Heart left ventricle (tissue), 16 donors: Measurements from ENCODE around the gene CDC42SE1. TPM values are rescaled to one million over a fixed set of nuclear protein-coding genes. Genes with fewer than 3 reads are reported as not detected.

Experiments used
- ATAC-seq, 4 donors: fragments of 200-7000 bp; cut with Tn5 transposase; one replicate each; pipeline ENCODE4 v1.9.1; 2020 to 2022; ENCODE audit warnings: moderate library complexity in 4 of 4, mild to moderate bottlenecking in 3 of 4, moderate number of reproducible peaks in 1 of 4
- DNase-seq, 5 donors: peaks; one replicate each; pipeline ENCODE4 v3.0.0-alpha.2; 2020
- H3K27ac ChIP-seq, 12 donors: fragments of 200-600 bp; sonication (generic) in 4 of 12; one replicate each; pipeline versions ENCODE4 v1.5.0 to v1.8.0; 2016 to 2022; ENCODE audit warnings: mild to moderate bottlenecking in 2 of 12
- H3K27me3 ChIP-seq, 9 donors: fragments of 200-600 bp; sonication (generic) in 2 of 9; one replicate each; pipeline versions ENCODE4 v1.5.1 to v1.8.0; 2016 to 2022; ENCODE audit warnings: mild to moderate bottlenecking in 3 of 9
- H3K36me3 ChIP-seq, 9 donors: fragments of 200-600 bp; sonication (generic) in 2 of 9; one replicate each; pipeline versions ENCODE4 v1.5.0 to v1.8.0; 2018 to 2022; ENCODE audit warnings: mild to moderate bottlenecking in 2 of 9
- H3K4me1 ChIP-seq, 12 donors: fragments of 200-600 bp; sonication (generic) in 4 of 12; one replicate each; pipeline versions ENCODE4 v1.5.0 to v1.8.0; 2016 to 2022; ENCODE audit warnings: mild to moderate bottlenecking in 3 of 12
- H3K4me3 ChIP-seq, 12 donors: fragments of 200-600 bp; sonication (generic) in 4 of 12; one replicate each; pipeline versions ENCODE4 v1.5.0 to v1.8.0; 2017 to 2022; ENCODE audit warnings: mild to moderate bottlenecking in 9 of 12, moderate library complexity in 4 of 12
- H3K9me3 ChIP-seq, 12 donors: fragments of 200-600 bp; sonication (generic) in 4 of 12; one replicate each; pipeline versions ENCODE4 v1.5.0 to v1.8.0; 2016 to 2022; ENCODE audit warnings: mild to moderate bottlenecking in 1 of 12
- CTCF ChIP-seq, 12 donors: fragments of 200-600 bp; sonication (generic) in 4 of 12; IDR thresholded peaks; one replicate each; pipeline versions ENCODE4 v1.5.0 to v1.8.0; 2018 to 2022; ENCODE audit warnings: antibody characterized with exemption in 12 of 12, mild to moderate bottlenecking in 5 of 12
- POLR2A ChIP-seq, 2 donors: fragments of 450-650 bp; IDR thresholded peaks; one replicate each; pipeline ENCODE4 v1.6.1; 2017; ENCODE audit warnings: antibody characterized with exemption in 2 of 2, mild to moderate bottlenecking in 2 of 2, moderate library complexity in 2 of 2
- WGBS, 4 donors: extraction: QIAGEN DNeasy Blood & Tissue Kit in 2 of 4; methylation state at CpG; one replicate each; pipeline versions ENCODE4 v1.1.5 to v1.1.7; 2013 to 2018; 5-methylcytosine and 5-hydroxymethylcytosine counted together
- intact Hi-C, 10 donors: fragments of 100-400 bp; cut with DNase I; formaldehyde crosslinking; loops; one replicate each; pipeline versions ENCODE4 v1.11.1 to v1.14.2; 2022
- polyA plus RNA-seq, 2 donors: library from polyadenylated mRNA; stranded (reverse); fragments of 200-250 nt; gene quantifications; one replicate each; pipeline ENCODE4 v1.2.3, GENCODE V29; 2013
- total RNA-seq, 9 donors: library from RNA; depleted of rRNA in 2 of 9; stranded (reverse); fragments of >200 nt in 2 of 9; fragmentation: NEBNext Ultra II Directional in 3 of 9; extraction: Animal tissue kit (Norgen Biotek cat#: 25700) in 3 of 9; gene quantifications; one replicate each; pipeline versions ENCODE4 v1.1.0 to v1.2.4, GENCODE V29; 2016 to 2023
- donor health status: ischemic (EF 13 %, LVEDD 7.1; RV severe dilation, severe dysfunction).
- donor health status: healthy with polysubstance abuse.
- donor health status: DM: no; HTN: yes; CAD: no.
- donor health status: DM: no; HTN: no; CAD: no.
- donor health status: ischemic (EF 25% LVEDD 6.9; RV normal size, moderate dysfunction).
- donor health status: ischemic (EF 25% LVEDD 5.7; RV mildly dilated, moderate dysfunction).
- donor health status: healthy.
- donor health status: DM: yes; HTN: yes; CAD: no.
- donor health status: ischemic (EF 35%, LVEDD 5.7; RV mildly dilated, moderate dysfunction).
- donor health status: nonischemic (EF 11% LVEDD 7.7; RV severe dilation, severe dysfunction).
- donor health status: DM: yes; HTN: yes; CAD: no.
- donor health status: PGD.
- donor health status: ischemic (EF 29% LVEDD 5.4; RV normal size, mild dysfunction).
- donor health status: nonischemic (EF 23%, LVEDD 6.1; RV moderate dilation, normal function).

Gene CDC42SE1
- total and polyA plus RNA-seq, 11 donors: 20.3 to 65.9 (median 28.2) TPM

DNA sequence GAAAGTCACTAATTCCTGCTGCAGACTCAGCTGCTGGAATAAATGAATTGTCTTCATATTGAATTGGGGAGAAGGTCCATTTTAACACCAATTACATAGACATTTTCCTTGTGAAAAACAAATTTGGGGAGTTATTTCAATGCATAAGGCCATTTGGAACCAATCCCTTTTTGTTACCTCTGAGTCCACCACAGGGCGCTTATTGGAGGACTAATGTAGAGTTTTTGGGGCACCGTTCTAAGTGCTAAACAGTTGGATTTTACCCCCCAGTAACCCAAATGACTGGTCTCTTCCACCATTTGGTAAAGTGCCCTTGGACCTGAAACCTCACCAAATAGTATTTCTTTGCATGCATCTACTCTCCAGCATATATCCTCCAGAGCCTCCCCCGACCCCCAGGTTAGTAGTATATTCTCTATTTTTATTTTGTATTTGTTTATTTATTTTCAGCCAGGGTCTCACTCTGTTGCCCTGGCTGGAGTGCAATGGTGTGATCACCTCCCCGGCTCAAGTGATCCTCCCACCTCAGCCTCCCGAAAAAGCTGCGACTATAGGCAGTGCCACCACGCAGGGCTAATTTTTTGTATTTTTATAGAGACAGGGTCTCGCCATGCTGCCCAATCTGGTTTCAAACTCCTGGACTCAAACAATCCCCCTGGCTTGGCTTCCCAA lies 49.6 kb downstream of the CDC42SE1 start:
- DNase-seq: no peak
- no peaks in the 10 kb centered on the region for H3K27me3 ChIP-seq
- H3K4me3 ChIP-seq: peak overlapping the region in 8 of 12 donors; percentile 70 to 87 (median 78)
- intact Hi-C loops: loop anchor here in 5 of 10 donors (5.0 kb wide), 4 partner anchors 37 to 137 kb away; partner anchors contain the start of genes CDC42SE1 (in 4 of the 5), C1orf56 (in 1 of the 5), GABPB2 (in 1 of the 5) and SEMA6C (in 1 of the 5)
- peak overlapping the region in 11 of 12 donors; percentile 89 to 96 (median 91) for H3K27ac ChIP-seq
- H3K4me1 ChIP-seq: peaks cover 6 to 82% (median 59%) of the 10 kb centered on the region in 12 donors
- WGBS, 4 donors: 94 to 97% (median 96%) methylated on average over 8 of the region's 8 CpGs
- TF ChIP-seq CTCF (IDR thresholded peaks at IDR 0.05): no peak
- H3K36me3 ChIP-seq: peaks cover 0 to 7% (median 0%) of the 10 kb centered on the region in 9 donors
- ATAC-seq: no peak
- H3K9me3 ChIP-seq: no peaks in the 10 kb centered on the region

DNA sequence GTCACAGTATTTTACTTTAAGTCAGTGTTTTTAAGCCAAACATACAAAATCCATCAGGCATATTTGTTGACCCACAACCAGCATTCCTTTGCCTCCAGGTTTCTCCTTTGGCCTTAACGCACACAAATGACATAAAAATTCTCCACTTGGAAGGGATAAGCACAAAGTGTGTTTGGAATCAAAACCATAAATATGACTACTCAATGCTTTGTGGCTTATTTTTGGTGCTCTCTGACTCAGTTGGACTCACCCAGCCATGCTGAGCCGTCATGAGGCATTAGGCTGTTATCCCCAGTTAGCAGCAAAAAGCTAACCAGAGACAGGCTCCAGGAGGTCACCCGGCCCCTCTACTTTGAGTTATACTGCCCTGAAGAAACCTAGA lies 50.2 kb downstream of the CDC42SE1 start:
- intact Hi-C loops: loop anchor here in 5 of 10 donors (5.0 kb wide), 4 partner anchors 38 to 138 kb away; partner anchors contain the start of genes CDC42SE1 (in 4 of the 5), C1orf56 (in 1 of the 5), GABPB2 (in 1 of the 5) and SEMA6C (in 1 of the 5)
- H3K4me1 ChIP-seq: peaks cover 9 to 85% (median 63%) of the 10 kb centered on the region in 12 donors
- H3K9me3 ChIP-seq: no peaks in the 10 kb centered on the region
- peaks cover 0 to 7% (median 0%) of the 10 kb centered on the region in 9 donors for H3K36me3 ChIP-seq
- H3K27me3 ChIP-seq: no peaks in the 10 kb centered on the region
- ATAC-seq: no peak
- WGBS, 4 donors: 34 to 58% (median 46%) methylated on average over 3 of the region's 3 CpGs
- peak overlapping the region; percentile 80 to 96 (median 90) for H3K27ac ChIP-seq
- DNase-seq: no peak
- TF ChIP-seq POLR2A (IDR thresholded peaks at IDR 0.05): no peak
- no peak for TF ChIP-seq CTCF (IDR thresholded peaks at IDR 0.05)
- H3K4me3 ChIP-seq: peak overlapping the region; percentile 35 to 87 (median 75)

- 0 to 2% (median 1%) methylated on average over 54 to 69 of the region's 69 CpGs for WGBS, 4 donors
- intact Hi-C loops: loop anchor here in 5 of 10 donors (5.0 kb wide), 4 partner anchors 39 to 139 kb away; partner anchors contain the start of genes CDC42SE1 (in 4 of the 5), C1orf56 (in 1 of the 5), GABPB2 (in 1 of the 5) and SEMA6C (in 1 of the 5)
- H3K4me1 ChIP-seq: peaks cover 12 to 89% (median 66%) of the 10 kb centered on the region in 12 donors
These were observed 50.9 kb downstream of the CDC42SE1 start, which contains the start of gene PRUNE1 for GRCh38 chr1:151008244-151009205. Gene PRUNE1 (plus strand): TSS chr1:151008449. CDS start chr1:151008633, 184 bp downstream.

More at GRCh38 chr1:151008244-151009205, 50.9 kb downstream of the CDC42SE1 start, which contains the start of gene PRUNE1:
- peak; percentile 97 to 98 (median 98) for DNase-seq
- H3K4me3 ChIP-seq: peak within 1 kb of the TSS; percentile 35 to 87 (median 75)
- ATAC-seq: peak; percentile 80 to 94 (median 92)
- H3K9me3 ChIP-seq: no peaks in the 10 kb centered on the region
- TF ChIP-seq CTCF (IDR thresholded peaks at IDR 0.05) (peak in 2 of 12 donors; percentile 9), POLR2A (IDR thresholded peaks at IDR 0.05) (peak; percentile 56 to 83)
- peak within 1 kb of the TSS; percentile 80 to 96 (median 91) for H3K27ac ChIP-seq
- H3K36me3 ChIP-seq: peaks cover 0 to 7% (median 0%) of the 10 kb centered on the region in 9 donors
- H3K27me3 ChIP-seq: no peaks in the 10 kb centered on the region
